ENCODE measurements around the gene MED13. TPM values are rescaled to one million over a fixed set of nuclear protein-coding genes. Genes with fewer than 3 reads are reported as not detected.

Gene MED13
- total and polyA plus RNA-seq, 9 of the 15 experiments (the other 6 are each of a cell fraction or from before 2014, with no cell fraction given): 5.4 to 48.4 (median 28.2) TPM

- Histone ChIP-seq H3K79me2 (ENCODE audit: control insufficient read depth, insufficient read depth, low read length) (no peaks in the 10 kb centered on the region), H2AFZ (ENCODE audit: low read depth, low read length) (0 out of 2 replicates have a peak overlapping the region, but pooled peaks have one; percentile 6), H3K9ac (ENCODE audit: insufficient read depth in 1 of 2, low read depth in 2 of 2, low read length in 2 of 2) (no peak overlapping the region), H4K20me1 (replicated peaks; ENCODE audit: control insufficient read depth, insufficient read depth, low read length) (no peaks in the 10 kb centered on the region), H3K27ac (ENCODE audit: extremely low read depth, low read depth, low read length) (no peak overlapping the region), H3K4me1 (replicated peaks in 1 of 2; ENCODE audit: control insufficient read depth in 2 of 2, insufficient read depth in 2 of 2, low read length in 2 of 2) (peaks cover 0 to 12% of the 10 kb centered on the region in 2 experiments; a peak in 2 of 5 replicates), H3K4me3 (no peak overlapping the region), H3K27me3 (ENCODE audit: control insufficient read depth in 2 of 2, insufficient read depth in 2 of 2, low read length in 2 of 2) (no peaks in the 10 kb centered on the region), H3K9me3 (replicated peaks; ENCODE audit: control insufficient read depth, insufficient read depth, low read depth, low read length) (no peaks in the 10 kb centered on the region), H3K4me2 (ENCODE audit: insufficient read depth, low read length) (no peak overlapping the region), H3K36me3 (ENCODE audit: control insufficient read depth, insufficient read depth, low read length) (no peaks in the 10 kb centered on the region), H3K9me1 (ENCODE audit: control insufficient read depth, insufficient read depth, low read length) (no peaks in the 10 kb centered on the region)
- BruUV-seq (replicated peaks): no TSS peak
- DNase-seq (ENCODE audit: extremely low read depth in 1 of 4, low spot score in 3 of 4) (no peak), FAIRE-seq (no peak), ATAC-seq (no peak)
- 56% methylated on average over 1 of the region's 1 CpG for WGBS (ENCODE audit: insufficient coverage, low coverage, missing lambda C conversion rate)
- TF ChIP-seq HCFC1 (IDR thresholded peaks at IDR 0.05; ENCODE audit: low read depth, low read length): no peak
- no peak for TF ChIP-seq MEF2D (tag; conservative IDR thresholded peaks at IDR 0.05; ENCODE audit: low read depth)
- TF ChIP-seq FOS (IDR thresholded peaks at IDR 0.05; ENCODE audit: extremely low read depth, insufficient read length): no peak
- TF ChIP-seq KDM2B (CRISPR knock-in tag; IDR thresholded peaks at IDR 0.05): no peak
- TF ChIP-seq TCF7 (IDR thresholded peaks at IDR 0.05; ENCODE audit: borderline replicate concordance): no peak
- no peak for TF ChIP-seq ZNF589 (CRISPR knock-in tag; IDR thresholded peaks at IDR 0.05; ENCODE audit: low read depth)
- no peak for TF ChIP-seq ZMIZ1 (IDR thresholded peaks at IDR 0.05; ENCODE audit: low read depth in 2 of 2, low read length in 2 of 2)
- no peak for TF ChIP-seq LEF1 (IDR thresholded peaks at IDR 0.05)
- no peak for TF ChIP-seq MTF1 (CRISPR knock-in tag; IDR thresholded peaks at IDR 0.05; ENCODE audit: borderline replicate concordance)
- ChIA-PET POLR2A (interaction anchor here (0.8 kb wide), 1 partner anchor 12 kb away, joined by 3 read pairs; no protein-coding TSS in a partner anchor), CTCF (ENCODE audit: low intra/inter-chr PET ratio) (no interaction called here)
- in situ Hi-C loops (cut with MboI): loop anchor here (5.0 to 25.0 kb wide), 2 partner anchors 469 to 669 kb away; no protein-coding TSS in a partner anchor
- intact Hi-C loops (cut with micrococcal nuclease): loop anchor here (5.0 to 10.0 kb wide), 3 partner anchors 39 to 689 kb away; partner anchors contain the start of gene MED13
Measured at GRCh38 chr17:62105861-62106260, 40.8 kb upstream of the MED13 start.
